Measurements from ENCODE around the gene MAP4K3. TPM values are rescaled to one million over a fixed set of nuclear protein-coding genes. Genes with fewer than 3 reads are reported as not detected.
"Not testable (repeated sequence)": the region's sequence is repeated elsewhere in the genome, so short reads cannot be mapped to it uniquely, and the experiment has no call there.

The MAP4K3 gene
- total RNA-seq, 2 donors from 2014 or later, result 16.1 to 17.7 TPM

- ATAC-seq (no peak), DNase-seq (ENCODE audit: low spot score in 2 of 2) (no peak)
- no peak overlapping the region for H3K27ac Mint-ChIP-seq
- no peaks in the 10 kb centered on the region for H3K9me3 Mint-ChIP-seq
- peaks cover 0 to 6% of the 10 kb centered on the region in 2 donors for H3K36me3 Mint-ChIP-seq
Measured at GRCh38 chr2:39394516-39394961, 42.5 kb downstream of the MAP4K3 start.

DNA sequence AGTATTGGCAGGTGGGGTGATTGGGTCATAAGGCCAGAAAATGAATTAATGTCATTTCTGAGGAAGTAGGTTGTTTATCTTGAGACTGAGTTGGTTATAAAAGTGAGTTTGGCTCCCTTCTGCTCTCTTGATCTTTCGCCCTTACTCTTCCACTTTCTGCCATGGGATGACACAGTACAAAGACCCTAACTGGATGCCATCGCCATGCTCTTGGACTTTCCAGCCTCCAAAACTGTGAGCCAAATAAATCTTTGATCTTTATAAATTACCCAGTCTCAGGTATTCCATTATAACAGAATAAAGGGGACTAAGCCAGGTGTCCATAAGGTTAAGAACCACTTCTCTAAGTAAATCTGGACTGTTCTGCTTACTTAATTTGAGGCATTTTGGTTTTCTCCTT lies 44.4 kb downstream of the MAP4K3 start:
- Mint-ChIP-seq H3K36me3 (peaks cover 0 to 6% of the 10 kb centered on the region in 2 donors), H3K27ac (no peak overlapping the region), H3K9me3 (no peaks in the 10 kb centered on the region)
- ATAC-seq (no peak), DNase-seq (ENCODE audit: low spot score in 2 of 2) (no peak)

GRCh38 chr2:39390216-39390615 lies 46.9 kb downstream of the MAP4K3 start:
- H3K36me3 Mint-ChIP-seq, result peaks cover 0 to 6% of the 10 kb centered on the region in 2 donors
- DNase-seq (ENCODE audit: low spot score in 2 of 2), result no peak
- H3K27ac Mint-ChIP-seq, result no peak overlapping the region
- no peak for ATAC-seq
- peaks cover 1 to 5% of the 10 kb centered on the region in 2 donors for H3K9me3 Mint-ChIP-seq

GRCh38 chr2:39386064-39386463 lies 51.0 kb downstream of the MAP4K3 start:
- DNase-seq (ENCODE audit: low spot score in 2 of 2), result no peak
- Mint-ChIP-seq H3K27ac (no peak overlapping the region), H3K36me3 (peaks cover 0 to 6% of the 10 kb centered on the region in 2 donors), H3K9me3 (peaks cover 6 to 10% of the 10 kb centered on the region in 2 donors)
- no peak for ATAC-seq

DNA sequence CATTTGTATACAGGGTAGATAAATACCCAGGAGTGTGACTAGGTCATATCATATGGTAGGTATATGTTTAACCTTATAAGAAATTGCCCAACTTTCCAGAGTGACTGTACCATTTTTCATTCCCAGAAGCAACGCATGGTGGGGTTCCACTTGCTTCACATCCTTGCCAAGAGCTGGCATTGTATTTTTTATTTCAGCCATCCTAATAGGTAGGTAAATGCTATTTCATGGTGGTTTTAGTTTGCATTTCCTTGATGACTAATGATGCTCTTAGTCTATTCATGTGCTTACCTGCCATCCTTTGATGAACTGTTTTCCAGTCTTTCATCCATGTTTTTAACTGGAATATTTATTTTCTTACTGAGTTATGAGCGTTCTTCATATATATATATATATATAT lies 51.9 kb downstream of the MAP4K3 start:
- Mint-ChIP-seq H3K27ac (no peak overlapping the region), H3K36me3 (peaks cover 0 to 6% of the 10 kb centered on the region in 2 donors), H3K9me3 (peaks cover 6 to 10% of the 10 kb centered on the region in 2 donors)
- no peak for DNase-seq (ENCODE audit: low spot score in 2 of 2)
- ATAC-seq, result no peak

GRCh38 chr2:39384071-39384470 lies 53.0 kb downstream of the MAP4K3 start:
- H3K9me3 Mint-ChIP-seq; H3K27ac Mint-ChIP-seq; DNase-seq (ENCODE audit: low spot score in 2 of 2); H3K36me3 Mint-ChIP-seq; ATAC-seq: not testable (repeated sequence)

DNA sequence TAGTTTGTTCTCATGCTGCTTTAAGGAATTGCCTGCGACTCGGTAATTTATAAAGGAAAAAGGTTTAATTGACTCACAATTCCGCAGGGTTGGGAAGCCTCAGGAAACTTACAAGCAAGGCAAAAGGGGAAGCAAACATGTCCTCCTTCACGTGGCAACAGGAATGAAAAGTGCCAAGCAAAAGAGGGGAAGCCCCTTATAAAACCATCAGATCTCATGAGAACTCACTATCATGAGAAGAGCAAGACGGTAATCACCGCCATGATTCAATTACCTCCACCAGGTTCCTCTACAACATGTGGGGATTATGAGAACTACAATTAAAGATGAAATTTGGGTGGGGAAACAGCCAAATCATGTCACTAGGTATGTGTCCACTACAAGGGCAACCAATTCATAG lies 53.9 kb downstream of the MAP4K3 start:
- peaks cover 0 to 6% of the 10 kb centered on the region in 2 donors for H3K36me3 Mint-ChIP-seq
- no peak for DNase-seq (ENCODE audit: low spot score in 2 of 2)
- ATAC-seq, result no peak
- H3K27ac Mint-ChIP-seq, result peak overlapping the region in 1 of 2 donors; percentile 53
- peaks cover 6 to 10% of the 10 kb centered on the region in 2 donors for H3K9me3 Mint-ChIP-seq

DNA sequence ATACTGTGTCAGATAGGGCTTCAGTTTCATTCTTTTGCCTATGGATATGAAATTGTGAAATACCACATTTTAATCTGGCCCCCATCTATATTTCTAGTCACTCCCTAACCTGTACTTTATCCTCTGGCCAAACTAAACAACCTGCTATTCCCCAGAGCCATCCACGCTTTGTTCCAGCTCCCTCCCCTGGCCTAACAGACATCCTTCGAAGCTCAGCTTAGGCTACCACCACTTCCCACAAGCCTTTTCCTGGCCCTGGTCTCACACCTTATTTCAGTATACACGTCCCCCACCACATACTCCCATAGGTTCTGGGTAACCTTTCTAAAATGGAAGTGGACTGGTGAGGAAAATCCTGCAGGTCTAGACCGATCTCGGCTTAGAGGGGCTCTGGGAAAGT lies 55.4 kb downstream of the MAP4K3 start:
- ATAC-seq (no peak), DNase-seq (ENCODE audit: low spot score in 2 of 2) (no peak)
- Mint-ChIP-seq H3K9me3 (peaks cover 6 to 10% of the 10 kb centered on the region in 2 donors), H3K36me3 (peaks cover 0 to 6% of the 10 kb centered on the region in 2 donors), H3K27ac (no peak overlapping the region)

DNA sequence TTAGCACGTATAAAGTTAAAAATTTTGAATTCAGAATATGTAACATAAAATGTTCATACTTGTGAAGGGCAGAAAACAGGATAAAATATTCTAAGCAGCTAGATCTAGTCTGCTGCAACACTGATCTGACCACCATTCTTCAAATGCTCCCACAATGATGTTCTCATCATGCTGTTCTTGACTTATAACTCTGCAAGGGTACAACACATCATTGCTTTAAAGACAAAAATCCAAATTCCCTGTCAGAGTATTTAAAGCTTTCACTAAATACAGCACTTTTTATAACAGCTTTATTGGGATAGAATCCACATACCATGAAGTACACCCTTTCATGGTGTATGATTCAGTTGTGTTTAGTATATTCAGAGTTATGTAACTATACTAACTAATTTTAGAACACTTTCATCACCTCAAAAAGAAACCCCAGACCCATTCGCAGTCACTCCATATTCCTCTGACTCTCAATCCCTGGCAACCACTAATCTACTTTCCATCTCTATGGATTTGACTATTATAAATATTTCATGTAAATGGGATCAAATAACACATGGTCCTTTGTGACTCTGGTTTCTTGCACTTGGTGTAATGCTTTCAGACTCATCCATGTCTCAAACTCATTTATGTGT lies 56.4 kb downstream of the MAP4K3 start:
- ATAC-seq (no peak), DNase-seq (ENCODE audit: low spot score in 2 of 2) (no peak)
- H3K27ac Mint-ChIP-seq, result no peak overlapping the region
- peaks cover 6% of the 10 kb centered on the region in 2 donors for H3K9me3 Mint-ChIP-seq
- peaks cover 5 to 12% of the 10 kb centered on the region in 2 donors for H3K36me3 Mint-ChIP-seq

- Mint-ChIP-seq H3K9me3 (peaks cover 1% of the 10 kb centered on the region in 2 donors), H3K36me3 (peaks cover 7 to 17% of the 10 kb centered on the region in 2 donors), H3K27ac (no peak overlapping the region)
- DNase-seq (ENCODE audit: low spot score in 2 of 2) (no peak), ATAC-seq (peak in 1 of 2 donors; percentile 60)
Measured at GRCh38 chr2:39379643-39380524, 57.2 kb downstream of the MAP4K3 start.

- DNase-seq (ENCODE audit: low spot score in 2 of 2), result no peak
- ATAC-seq, result no peak
- Mint-ChIP-seq H3K27ac (no peak overlapping the region), H3K9me3 (no peaks in the 10 kb centered on the region), H3K36me3 (peaks cover 8 to 17% of the 10 kb centered on the region in 2 donors)
Measured at GRCh38 chr2:39378968-39379367, 58.1 kb downstream of the MAP4K3 start.

DNA sequence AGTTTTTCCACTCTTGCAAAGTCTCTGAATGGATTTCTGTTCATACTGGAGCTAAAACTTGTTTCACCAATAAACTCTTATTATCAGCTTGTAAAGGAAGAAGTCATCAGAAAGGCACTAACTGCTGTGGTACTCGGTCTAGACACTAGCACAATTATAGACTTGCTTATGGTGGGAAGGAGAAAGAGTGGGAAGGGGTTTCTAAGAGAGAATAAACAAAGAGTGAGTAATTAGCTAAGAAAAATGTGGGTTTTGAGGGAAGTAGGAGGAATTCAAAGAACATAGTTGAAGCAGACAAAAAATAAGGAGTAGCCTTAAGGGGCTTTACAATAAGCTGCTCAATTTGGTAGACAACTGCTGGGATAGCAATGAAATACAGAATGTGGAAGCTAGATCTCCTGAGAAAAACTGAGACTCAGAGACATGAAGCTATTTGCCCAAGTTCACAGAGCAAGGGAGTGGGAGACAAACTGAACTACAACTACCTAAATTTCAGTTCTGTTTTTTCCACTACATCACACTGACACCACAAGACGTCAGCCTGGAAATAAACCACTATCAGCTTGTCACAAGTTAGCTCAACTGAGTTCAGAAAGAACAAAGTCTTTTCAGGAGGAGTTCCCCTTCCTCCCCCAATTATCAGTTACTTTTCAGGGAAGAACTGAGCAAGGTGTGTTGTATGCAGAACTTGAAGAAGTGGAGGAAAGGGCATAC lies 59.7 kb downstream of the MAP4K3 start:
- Mint-ChIP-seq H3K9me3 (peaks cover 0 to 6% of the 10 kb centered on the region in 2 donors), H3K36me3 (peaks cover 22 to 33% of the 10 kb centered on the region in 2 donors), H3K27ac (peak overlapping the region; percentile 40 to 79)
- ATAC-seq (peak; percentile 66 to 77), DNase-seq (ENCODE audit: low spot score in 2 of 2) (no peak)

- Mint-ChIP-seq H3K9me3 (peaks cover 0 to 6% of the 10 kb centered on the region in 2 donors), H3K36me3 (peaks cover 22 to 33% of the 10 kb centered on the region in 2 donors), H3K27ac (no peak overlapping the region)
- DNase-seq (ENCODE audit: low spot score in 2 of 2) (no peak), ATAC-seq (no peak)
Measured at GRCh38 chr2:39375917-39376316, 61.2 kb downstream of the MAP4K3 start.

DNA sequence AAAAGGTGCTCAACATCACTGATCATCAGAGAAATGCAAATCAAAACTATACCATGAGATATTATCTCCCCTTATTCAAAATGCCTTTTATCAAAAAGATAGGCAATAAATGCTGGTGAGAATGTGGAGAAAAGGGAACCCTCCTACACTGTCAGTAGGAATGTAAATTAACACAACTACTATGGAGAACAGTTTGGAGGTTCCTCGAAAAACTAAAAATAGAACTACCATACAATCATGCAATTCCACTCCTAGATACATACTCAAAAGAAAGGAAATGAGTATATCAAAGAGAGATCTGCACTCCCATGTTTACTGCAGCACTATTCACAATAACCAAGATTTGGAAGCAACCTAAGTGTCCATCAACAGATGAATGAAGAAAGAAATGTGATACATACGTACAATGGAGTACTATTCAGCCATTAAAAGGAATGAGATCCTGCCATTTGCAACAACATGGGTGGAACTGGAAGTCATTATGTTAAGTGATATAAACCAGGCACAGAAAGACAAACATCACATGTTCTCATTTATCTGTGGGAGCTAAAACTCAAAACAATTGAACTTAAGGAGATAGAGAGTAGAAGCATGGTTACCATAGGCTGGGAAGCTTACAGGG lies 63.8 kb downstream of the MAP4K3 start:
- Mint-ChIP-seq H3K27ac (no peak overlapping the region), H3K9me3 (peaks cover 0 to 6% of the 10 kb centered on the region in 2 donors), H3K36me3 (peaks cover 30 to 33% of the 10 kb centered on the region in 2 donors)
- ATAC-seq (no peak), DNase-seq (ENCODE audit: low spot score in 2 of 2) (no peak)

DNA sequence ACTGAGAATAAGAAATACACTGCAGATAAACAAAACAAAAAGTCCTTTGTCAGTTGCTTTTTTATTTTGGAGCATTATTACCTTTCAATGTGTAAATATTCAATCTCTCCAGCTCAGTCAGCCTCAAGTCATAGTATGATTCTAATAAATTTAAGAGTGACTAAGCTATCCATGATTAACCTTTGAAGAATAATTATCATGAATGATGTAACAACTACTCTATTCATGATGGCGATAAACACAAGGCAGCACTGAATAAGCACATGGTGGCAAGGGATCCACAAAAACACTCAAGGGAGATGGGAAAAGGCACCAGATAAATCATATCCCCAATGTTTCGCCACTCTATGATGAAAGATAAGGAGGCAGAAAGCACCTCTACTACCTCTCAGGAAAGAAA lies 67.0 kb downstream of the MAP4K3 start:
- Mint-ChIP-seq H3K27ac (peak overlapping the region in 1 of 2 donors; percentile 1), H3K9me3 (peaks cover 0 to 6% of the 10 kb centered on the region in 2 donors), H3K36me3 (peaks cover 24 to 31% of the 10 kb centered on the region in 2 donors)
- DNase-seq (ENCODE audit: low spot score in 2 of 2), result no peak
- no peak for ATAC-seq

DNA sequence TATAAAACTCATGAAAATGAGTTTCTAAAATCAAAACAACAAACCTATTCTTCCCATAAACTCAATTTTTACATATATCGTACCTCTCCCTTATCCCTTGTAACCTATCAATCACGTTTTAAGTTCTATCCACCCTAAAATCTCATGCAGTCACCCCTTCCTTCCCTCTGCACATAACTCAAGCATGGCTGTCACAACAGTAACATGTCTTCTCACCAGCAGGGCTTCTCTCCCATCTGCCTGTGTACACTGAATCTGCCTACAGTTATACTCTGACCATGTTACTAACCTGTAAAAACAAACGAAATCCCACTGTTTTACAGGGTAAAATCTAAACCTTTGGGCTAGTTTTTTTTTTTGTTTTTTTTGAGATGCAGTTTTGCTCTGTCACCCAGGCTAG lies 68.2 kb downstream of the MAP4K3 start:
- peak overlapping the region in 1 of 2 donors; percentile 1 for H3K27ac Mint-ChIP-seq
- H3K36me3 Mint-ChIP-seq, result peaks cover 21 to 25% of the 10 kb centered on the region in 2 donors
- DNase-seq (ENCODE audit: low spot score in 2 of 2) (no peak), ATAC-seq (no peak)
- peaks cover 0 to 6% of the 10 kb centered on the region in 2 donors for H3K9me3 Mint-ChIP-seq

All from activated naive CD4-positive, alpha-beta T cell treated with anti-CD3 and anti-CD28 coated beads, Interleukin-2, amount 50 U/mL, for 72 hours (primary cell).